ENCODE results near the gene GINS3. TPM values are rescaled to one million over a fixed set of nuclear protein-coding genes. Genes with fewer than 3 reads are reported as not detected.

GINS3 gene
- total RNA-seq, 1 donor from 2014 or later = 6.5 TPM

DNA sequence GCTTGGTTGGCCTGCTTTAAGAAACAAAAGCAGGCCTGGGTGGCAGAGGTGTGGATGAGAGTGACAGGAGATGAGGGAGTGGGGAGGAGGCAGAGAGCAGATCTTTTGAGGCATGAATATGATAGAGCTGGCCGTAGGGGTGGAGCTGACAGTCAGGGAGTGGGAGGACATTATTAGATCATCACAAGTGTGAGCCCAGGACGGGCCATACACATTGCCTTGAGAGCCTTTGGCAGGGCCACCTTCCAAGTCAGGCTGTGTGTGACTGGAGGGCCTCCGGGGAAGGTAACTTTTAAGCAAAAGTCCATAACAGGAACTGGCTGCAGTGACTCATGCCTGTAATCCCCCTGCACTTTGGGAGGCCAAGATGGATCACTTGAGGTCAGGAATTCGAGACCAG is 26.3 kb downstream of the GINS3 start:
- DNase-seq (ENCODE audit: missing footprints) (no peak), ATAC-seq (peak; percentile 80)
- intact Hi-C loops (cut with DNase I) = loop anchor here (5.0 kb wide), 2 partner anchors 44 to 69 kb away; no protein-coding TSS in a partner anchor

DNA sequence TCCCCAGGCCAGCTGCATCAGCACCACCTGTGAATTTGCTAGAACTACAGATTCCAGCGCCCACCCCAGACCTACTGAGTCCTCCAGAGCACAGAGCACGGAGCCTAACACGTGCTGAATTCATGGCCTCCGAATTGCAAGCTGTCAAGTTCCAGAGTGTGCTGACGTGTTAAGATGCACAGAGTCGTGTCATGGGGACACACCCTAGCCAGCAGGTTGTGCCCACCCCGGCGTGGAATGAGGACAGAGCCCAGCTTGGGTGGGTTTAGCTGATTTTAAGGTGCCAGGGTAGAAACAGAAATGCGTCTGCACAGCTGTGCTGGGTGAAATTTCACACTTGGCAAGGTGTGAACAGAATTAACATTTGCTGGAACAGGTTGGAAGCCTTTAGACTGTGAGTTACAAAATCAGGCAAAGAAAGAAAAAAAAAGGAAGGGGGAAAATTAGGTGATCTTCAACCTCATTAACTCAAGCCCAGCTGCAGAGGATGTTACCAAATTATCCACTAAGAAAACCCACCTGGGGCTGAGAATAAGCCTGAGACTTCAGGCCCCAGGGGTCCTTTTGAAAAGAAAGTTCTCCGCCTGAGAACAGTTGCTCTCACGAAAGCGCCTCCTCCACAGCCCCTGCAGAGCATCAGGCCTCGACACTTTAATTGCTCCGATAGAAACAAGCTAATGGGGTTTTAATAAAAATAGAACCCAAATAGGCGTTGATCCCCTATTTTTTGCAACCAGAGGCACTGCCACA is 27.1 kb downstream of the GINS3 start:
- ATAC-seq (no peak), DNase-seq (ENCODE audit: missing footprints) (no peak)
- intact Hi-C loops (cut with DNase I) = loop anchor here (5.0 kb wide), 2 partner anchors 43 to 68 kb away; no protein-coding TSS in a partner anchor

DNA sequence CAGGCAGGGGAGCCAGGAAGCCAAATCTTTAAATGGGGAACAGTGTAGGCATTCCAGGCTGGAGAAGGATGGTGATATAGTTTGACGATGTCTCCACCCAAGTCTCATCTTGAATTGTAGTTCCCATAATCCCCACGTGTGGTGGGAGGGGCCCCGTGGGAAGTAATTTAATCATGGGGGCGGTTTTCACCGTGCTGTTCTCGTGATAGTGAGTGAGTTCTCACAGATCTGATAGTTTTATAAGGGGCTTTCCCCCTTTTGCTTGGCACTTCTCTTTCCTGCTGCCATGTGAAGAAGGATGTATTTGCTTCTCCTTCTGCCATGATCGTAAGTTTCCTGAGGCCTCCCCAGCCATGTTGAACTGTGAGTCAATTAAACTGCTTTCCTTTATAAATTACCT is 28.8 kb downstream of the GINS3 start:
- DNase-seq (ENCODE audit: missing footprints) (no peak), ATAC-seq (peak; percentile 6)
- intact Hi-C loops (cut with DNase I) = no loop called here

DNA sequence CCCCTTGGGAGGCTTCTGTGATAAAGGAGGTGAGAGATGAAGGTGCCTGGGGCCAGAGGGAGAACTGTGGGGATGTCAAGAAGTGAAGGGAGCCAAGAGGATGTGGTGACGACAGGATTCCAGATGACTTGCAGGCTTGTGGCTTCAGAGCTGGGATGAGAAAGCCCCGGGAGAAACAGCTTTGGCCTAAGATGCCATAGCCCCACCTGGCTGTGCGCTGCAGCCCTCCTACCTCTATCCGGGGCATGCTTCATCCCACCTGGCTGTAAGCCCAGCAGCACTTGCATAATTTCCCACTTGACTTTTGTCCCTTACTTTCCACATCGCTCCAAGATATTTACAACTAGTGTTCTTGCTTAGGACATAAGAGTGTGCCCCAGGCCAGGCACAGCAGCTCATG is 29.3 kb downstream of the GINS3 start:
- intact Hi-C loops (cut with DNase I) = no loop called here
- DNase-seq (ENCODE audit: missing footprints) = no peak
- ATAC-seq = peak; percentile 35

DNA sequence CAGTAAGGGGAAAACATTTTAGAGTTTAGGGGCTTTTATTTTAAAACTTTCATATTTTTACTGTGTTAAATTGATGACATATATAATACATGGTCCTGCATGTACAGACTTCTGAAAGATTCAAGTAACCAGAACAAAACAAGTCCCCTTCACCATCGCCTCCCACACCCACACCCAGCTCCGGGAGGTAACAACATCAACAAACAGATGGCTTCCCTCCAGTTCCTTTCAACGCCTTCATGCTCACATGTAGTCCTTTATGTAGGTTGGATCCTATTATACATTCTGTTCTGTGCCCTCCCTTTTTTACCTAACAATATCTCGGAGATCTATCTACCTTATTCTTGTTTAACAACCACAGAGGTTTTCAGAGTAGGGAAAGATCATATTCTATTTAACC is 30.5 kb downstream of the GINS3 start:
- ATAC-seq = no peak
- no peak for DNase-seq (ENCODE audit: missing footprints)
- intact Hi-C loops (cut with DNase I) = no loop called here

DNA sequence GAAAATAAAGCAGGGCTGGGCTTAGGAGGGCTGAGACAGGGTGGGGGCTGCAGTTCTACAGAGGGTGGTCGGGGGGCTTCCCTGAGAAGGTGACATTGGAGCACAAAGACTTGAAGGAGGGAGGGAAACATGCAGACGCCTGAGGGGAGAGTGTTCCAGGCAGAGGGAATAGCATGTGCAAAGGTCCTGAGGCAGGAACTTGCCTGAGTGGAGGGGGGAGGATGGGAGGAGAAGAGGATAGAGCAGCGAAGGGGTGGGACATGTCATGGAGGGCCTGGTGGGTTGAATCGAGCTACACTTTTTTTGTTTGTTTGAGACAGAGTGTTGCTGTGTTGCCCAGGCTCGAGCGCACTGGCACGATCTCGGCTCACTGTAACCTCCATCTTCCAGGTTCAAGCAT is 33.0 kb downstream of the GINS3 start:
- ATAC-seq (peak; percentile 19), DNase-seq (ENCODE audit: missing footprints) (no peak)
- intact Hi-C loops (cut with DNase I) = loop anchor here (5.0 kb wide), 1 partner anchor 78 kb away; no protein-coding TSS in a partner anchor

DNA sequence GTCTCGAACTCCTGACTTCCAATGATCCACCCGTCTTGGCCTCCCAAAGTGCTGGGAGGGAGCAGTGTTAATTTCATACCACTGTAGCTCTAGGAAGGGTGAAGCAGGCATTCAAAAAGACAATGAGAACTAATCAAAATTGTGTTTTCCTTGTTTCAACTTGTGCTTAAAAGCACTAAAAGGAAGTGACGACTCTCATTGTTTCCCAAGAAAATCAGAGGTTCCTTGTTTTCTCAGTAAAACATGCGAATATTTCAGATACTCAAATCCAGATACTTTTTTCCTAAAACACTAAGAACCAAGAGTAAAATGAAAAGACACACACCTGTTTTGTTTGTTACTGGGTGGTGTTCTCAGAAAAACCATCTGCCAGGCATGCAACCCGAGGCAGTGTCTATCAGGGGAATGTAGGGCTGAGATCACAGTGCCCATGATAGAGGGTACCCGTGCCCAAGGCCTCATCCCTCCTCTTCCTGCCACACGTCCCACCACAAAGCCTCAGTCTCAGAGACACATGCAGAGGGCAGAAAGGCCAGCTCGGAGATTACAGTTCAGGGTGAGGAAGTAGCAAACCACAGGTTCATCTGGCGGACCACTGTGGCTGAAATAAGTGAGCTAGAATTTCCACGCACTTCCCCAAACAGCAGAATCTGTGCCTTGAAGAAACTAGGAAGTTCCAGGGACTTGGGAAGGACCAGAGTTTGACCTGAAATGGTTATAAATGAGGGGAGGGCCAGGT is 33.7 kb downstream of the GINS3 start:
- no peak for DNase-seq (ENCODE audit: missing footprints)
- intact Hi-C loops (cut with DNase I) = loop anchor here (5.0 kb wide), 1 partner anchor 79 kb away; no protein-coding TSS in a partner anchor
- ATAC-seq = peak; percentile 24

DNA sequence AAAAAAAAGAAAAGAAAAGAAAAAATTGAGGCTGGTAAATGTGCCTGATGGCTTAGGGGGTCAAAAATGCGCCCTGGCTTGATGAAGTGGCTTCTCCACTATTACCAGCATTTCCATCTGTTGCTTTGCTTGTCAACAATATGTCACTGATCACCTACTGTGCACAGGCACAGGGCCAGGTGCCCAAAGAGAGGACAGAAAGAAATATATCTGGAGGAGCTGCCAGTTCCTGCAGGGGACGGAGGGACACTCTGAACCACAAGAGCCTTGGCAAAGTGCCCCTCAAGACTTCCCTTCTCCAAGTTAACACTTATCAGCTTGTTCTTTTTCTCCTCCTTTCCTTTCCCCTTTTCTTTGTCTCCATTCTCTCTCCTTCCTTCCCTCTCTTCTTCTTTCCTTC is 34.7 kb downstream of the GINS3 start:
- ATAC-seq = peak; percentile 67
- no peak for DNase-seq (ENCODE audit: missing footprints)
- intact Hi-C loops (cut with DNase I) = loop anchor here (5.0 kb wide), 1 partner anchor 80 kb away; no protein-coding TSS in a partner anchor

DNA sequence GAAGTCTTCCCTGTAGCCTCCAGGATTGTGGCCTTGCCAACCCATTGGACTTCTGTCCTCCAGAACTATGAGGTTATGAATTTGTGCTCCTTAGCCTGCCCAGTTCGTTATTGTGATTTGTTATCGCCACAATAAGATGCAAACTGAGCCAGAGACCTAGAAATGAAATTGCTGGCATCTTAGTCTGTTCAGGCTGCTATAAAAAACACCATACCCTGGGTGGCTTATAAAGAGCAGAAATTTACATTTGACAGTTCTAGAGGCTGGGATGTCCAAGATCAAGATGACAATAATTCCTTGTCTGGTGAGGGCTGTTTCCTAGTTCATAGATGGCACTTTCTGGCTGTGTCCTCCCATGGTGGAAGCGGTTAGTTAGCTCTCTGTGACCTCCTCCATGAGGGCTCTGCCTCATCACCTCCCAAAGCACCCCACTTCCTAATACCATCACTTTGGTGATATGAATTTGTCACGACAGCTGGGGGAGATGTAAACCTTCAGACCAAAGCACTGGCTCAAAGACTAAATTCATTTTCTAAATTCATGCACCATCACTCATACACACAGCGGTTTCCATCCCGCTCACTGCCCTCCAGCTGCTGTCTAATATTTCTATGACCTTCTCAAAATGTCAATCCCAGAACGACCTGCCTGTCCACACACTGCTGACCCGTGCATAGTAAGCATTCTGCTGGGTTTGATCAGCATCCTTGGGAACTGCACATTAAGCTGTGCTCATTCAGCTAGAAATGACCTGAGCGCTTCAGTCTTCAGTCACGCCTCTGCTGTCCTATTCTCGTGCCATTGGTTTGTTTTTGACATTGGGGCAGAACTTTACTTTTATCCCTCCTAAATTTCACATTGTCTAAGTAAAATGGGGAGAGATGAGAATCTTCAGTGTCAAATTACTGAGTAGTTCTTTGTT is 36.6 kb downstream of the GINS3 start:
- intact Hi-C loops (cut with DNase I) = loop anchor here (5.0 kb wide), 1 partner anchor 82 kb away; no protein-coding TSS in a partner anchor
- DNase-seq (ENCODE audit: missing footprints) = no peak
- no peak for ATAC-seq

DNA sequence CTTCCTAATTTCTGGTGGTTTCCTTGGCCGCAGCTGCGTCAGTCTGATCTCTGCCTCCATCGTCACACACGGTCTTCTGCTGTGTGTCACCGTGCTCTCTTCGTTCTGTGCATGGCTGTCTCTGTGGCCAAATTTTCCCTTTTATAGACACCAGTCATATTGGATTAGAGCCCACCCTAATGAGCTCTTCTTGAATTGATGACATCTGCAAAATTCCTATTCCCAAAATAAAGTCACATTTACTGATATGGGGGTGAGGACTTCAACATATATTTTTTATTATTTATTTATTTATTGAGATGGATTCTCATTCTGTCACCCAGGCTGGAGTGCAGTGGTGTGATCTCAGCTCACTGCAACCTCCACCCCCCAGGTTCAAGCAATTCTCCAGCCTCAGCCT is 38.4 kb downstream of the GINS3 start:
- intact Hi-C loops (cut with DNase I) = loop anchor here (5.0 kb wide), 1 partner anchor 93 kb away; no protein-coding TSS in a partner anchor
- DNase-seq (ENCODE audit: missing footprints) (no peak), ATAC-seq (no peak)

DNA sequence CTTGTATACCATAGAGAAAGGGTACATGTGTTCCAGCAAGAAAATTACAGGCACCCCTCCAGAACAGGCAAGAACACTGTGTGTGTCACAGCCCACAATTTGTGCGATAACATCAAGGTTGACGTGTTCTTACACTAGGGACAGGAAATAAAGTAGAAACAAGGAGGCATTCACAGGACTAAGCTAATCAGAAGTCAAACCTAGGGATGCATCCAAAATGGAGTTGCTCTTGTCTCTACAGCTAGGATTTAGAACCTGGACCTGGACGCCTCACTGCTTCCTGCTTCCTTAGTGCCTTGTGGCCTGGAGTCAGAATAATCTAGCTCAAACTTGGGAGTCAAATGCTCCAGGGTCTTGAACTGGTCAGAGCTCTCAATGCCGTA is 41.3 kb downstream of the GINS3 start:
- DNase-seq (ENCODE audit: missing footprints) (no peak), ATAC-seq (no peak)
- intact Hi-C loops (cut with DNase I) = loop anchor here (5.0 kb wide), 1 partner anchor 96 kb away; no protein-coding TSS in a partner anchor

DNA sequence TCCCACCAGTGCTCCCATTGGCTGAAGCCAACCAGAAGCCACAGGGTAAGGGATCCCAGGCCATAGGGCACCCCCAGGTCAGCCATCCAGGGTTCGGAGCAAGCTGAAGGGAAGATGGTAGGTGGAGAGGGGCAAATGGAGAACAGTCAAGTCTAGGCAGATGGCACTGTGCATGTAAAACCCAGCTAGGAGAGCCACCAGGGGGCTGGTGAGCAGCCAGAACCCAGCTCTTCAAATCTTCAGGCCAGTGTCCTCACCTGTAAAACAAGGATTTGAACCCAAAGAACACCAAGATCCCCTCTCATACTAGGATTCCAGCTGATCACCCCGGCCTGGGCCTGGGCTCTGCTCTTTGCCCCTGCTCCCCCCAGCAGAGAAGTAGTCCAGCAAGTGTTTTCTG is 43.5 kb downstream of the GINS3 start:
- no peak for ATAC-seq
- no peak for DNase-seq (ENCODE audit: missing footprints)
- intact Hi-C loops (cut with DNase I) = no loop called here

DNA sequence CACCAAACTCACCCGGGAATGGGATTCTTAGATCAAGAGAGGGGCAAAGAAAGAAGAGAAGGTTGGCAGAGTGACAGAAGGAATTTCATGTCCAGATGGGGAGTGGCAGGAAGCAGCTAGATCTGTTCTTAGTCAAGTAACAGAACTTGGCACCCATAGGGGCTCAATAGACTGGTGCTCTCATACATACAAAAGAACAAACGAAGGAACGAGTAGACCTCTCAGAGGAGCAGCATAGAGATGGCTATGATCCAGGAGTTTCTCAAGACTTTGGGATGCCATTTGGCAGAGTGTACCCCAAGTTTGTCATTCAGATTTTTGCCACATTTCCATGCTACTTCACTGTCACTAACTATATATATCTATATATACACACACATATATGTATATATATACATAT is 47.9 kb downstream of the GINS3 start:
- ATAC-seq (peak; percentile 37), DNase-seq (ENCODE audit: missing footprints) (no peak)
- intact Hi-C loops (cut with DNase I) = no loop called here

DNA sequence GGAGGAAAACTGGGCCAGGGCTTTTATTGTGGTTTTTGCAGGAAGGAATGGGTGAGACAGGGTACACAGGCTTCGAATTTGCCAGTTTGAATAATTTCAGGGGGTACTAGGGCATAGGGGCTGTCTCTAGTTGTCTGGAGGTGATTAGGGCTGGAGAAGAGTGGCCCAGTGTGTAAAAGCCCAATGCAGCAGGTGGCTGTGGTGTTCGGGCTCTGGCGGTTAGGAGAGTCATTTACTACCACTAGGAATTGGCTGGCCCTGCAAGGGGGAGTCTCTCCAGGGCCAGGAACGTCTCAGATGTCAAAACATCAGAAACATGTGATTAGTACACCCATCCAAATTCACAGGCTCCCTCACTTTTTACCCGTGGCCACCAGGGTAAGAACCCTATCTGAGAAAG is 50.3 kb downstream of the GINS3 start:
- intact Hi-C loops (cut with DNase I) = no loop called here
- DNase-seq (ENCODE audit: missing footprints) = no peak
- peak; percentile 16 for ATAC-seq

DNA sequence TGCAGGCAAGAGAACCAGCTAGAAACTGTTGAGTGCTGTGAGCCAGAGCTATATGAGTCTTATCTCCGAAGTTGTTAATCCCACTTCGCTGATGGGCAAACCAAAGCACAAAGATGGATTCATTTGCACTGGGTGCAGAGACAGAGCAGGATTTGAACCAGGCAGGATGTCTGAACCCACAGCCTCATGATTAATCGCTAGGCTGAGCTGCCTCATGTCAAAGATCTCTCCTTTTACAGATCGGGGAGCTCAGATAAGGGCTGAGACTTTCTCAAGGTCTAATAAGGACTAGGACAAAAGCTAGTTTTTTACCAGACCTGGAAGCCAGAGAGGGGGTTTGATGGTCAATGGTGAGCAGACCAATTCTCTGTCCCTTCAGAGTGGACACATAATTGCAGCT is 51.5 kb downstream of the GINS3 start:
- ATAC-seq (no peak), DNase-seq (ENCODE audit: missing footprints) (no peak)
- intact Hi-C loops (cut with DNase I) = no loop called here

DNA sequence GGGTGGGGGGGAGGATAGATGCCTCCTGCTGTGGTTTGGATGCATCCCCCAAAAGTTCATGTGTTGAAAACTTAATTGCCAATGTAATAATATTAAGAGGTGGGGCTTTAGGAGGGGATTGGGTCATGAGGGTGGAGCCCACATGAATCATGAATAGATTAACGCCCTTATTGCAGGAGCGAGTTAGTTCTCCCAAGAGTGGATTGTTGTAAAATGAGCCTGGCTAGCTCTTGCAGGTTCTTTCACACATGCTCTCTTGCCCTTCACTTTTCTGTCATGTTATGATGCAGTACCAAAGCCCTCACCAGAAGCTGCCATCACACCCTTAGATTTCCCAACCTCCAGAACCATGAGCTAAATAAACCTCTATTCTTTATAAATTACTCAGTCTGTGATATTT is 52.0 kb downstream of the GINS3 start:
- ATAC-seq (no peak), DNase-seq (ENCODE audit: missing footprints) (no peak)
- intact Hi-C loops (cut with DNase I) = no loop called here

DNA sequence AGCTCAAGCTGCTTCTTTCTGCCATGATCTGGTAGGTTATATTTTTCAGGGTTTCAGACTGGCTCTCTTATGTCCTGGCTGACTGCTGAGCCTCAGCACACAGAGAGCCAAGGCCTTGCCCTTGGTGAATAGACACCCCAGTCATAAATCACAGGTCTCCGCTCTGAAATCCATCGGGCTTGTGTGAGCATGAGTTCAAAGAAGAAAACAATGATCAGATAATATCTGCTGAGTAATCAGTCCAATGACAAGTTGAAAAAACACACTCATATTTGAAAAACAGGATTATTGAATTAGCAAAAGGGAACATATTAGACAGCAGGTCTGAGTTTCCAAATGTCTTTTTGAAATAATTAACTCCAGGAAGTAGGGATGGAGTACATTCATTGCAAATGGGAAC is 56.6 kb downstream of the GINS3 start:
- ATAC-seq (no peak), DNase-seq (ENCODE audit: missing footprints) (no peak)
- intact Hi-C loops (cut with DNase I) = no loop called here

DNA sequence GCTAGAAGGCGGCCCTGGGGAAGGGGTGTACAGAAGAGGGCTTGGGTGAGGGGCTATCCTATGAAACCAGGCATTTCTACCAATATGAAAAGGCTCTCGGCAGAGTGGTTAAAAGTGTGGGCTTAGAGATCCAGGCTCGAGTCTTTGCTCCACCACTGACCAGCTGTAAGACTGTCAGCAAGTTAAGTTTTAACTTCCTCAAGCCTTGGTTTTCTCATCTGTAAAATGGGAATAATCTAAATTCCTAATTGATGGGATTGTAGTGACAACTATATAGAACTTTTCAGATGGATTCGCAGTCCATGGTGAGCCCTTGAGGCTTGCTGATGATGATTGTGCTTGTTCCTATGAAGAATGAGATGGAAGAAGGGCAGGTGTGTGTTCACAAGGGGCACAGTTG is 57.0 kb downstream of the GINS3 start:
- DNase-seq (ENCODE audit: missing footprints) (no peak), ATAC-seq (no peak)
- intact Hi-C loops (cut with DNase I) = no loop called here

DNA sequence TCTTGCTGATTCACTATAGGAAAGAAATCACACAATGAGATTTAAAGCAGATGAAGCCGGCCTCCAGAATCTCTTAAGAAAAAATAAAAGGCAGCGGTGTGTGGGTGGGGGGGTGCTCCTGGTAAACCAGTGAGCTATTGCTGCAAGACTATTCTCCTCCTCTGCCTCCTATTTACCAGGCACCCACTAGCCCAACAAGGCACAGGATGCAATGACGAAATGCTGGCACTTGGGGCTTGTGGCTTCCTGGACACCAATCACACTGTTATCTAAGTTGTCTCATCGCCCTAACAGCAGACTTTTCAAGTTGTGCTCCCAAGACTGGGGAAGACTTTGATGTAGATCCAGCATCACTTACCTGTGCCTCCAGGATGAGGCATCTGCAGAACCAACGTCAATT is 57.5 kb downstream of the GINS3 start:
- DNase-seq (ENCODE audit: missing footprints) (no peak), ATAC-seq (no peak)
- intact Hi-C loops (cut with DNase I) = no loop called here
